B cell (primary cell): ENCODE results near the gene PTBP3. TPM values are rescaled to one million over a fixed set of nuclear protein-coding genes. Genes with fewer than 3 reads are reported as not detected.
A peak's percentile ranks its signal among the peaks of the same experiment; 100 is the strongest.

ENCODE experiments used
- ATAC-seq: fragments of 200-7000 bp; cut with Tn5 transposase; one replicate; pipeline ENCODE4 v1.10.0; 2021; ENCODE audit warnings: low read depth, mild to moderate bottlenecking, moderate number of reproducible peaks, moderate library complexity
- CTCF ChIA-PET: fragments of 350-600 bp; sonication (Branson Sonifier 250); formaldehyde crosslinking; loops from one replicate; lab custom pipeline; 2021; ENCODE audit warnings: antibody characterized with exemption, inconsistent platforms; lab: Charles Lee
- POLR2A ChIA-PET: fragments of 350-600 bp; sonication (Branson Sonifier 250); formaldehyde crosslinking; loops from one replicate; lab custom pipeline; 2021; ENCODE audit warnings: antibody characterized with exemption; lab: Charles Lee
- DNase-seq: peaks from one replicate; pipeline ENCODE4 v3.0.0; 2013
- H2AFZ ChIP-seq: 2 replicates; pipeline ENCODE4 v1.6.1; 2012; ENCODE audit warnings: mild to moderate bottlenecking, low read depth, low read length; ENCODE audit not compliant: insufficient read depth, poor library complexity, severe bottlenecking
- H3K27ac ChIP-seq, 2 donors: 1 replicate in 1 of 2; 2 replicates in 1 of 2; pipeline ENCODE4 v1.5.1; 2012 to 2013; ENCODE audit warnings: low read length in 2 of 2, mild to moderate bottlenecking in 2 of 2, moderate library complexity in 1 of 2
- H3K27me3 ChIP-seq, 4 experiments: fragments of 200-600 bp in 1 of 4; sonication (generic) in 1 of 4; replicated peaks in 1 of 4; 1 replicate in 2 of 4; 2 replicates in 2 of 4; pipeline versions ENCODE4 v1.6.1 to v1.7.0; 2013 to 2016; ENCODE audit warnings: low read length in 3 of 4, mild to moderate bottlenecking in 2 of 4, mixed read lengths in 1 of 4, moderate library complexity in 1 of 4; ENCODE audit not compliant: insufficient read depth in 4 of 4, control insufficient read depth in 3 of 4; ENCODE audit errors: control extremely low read depth in 1 of 4
- H3K36me3 ChIP-seq, 2 experiments: replicated peaks in 1 of 2; 1 replicate in 1 of 2; 2 replicates in 1 of 2; pipeline versions ENCODE4 v1.6.1 to v1.7.1; 2013; ENCODE audit warnings: low read length in 1 of 2; ENCODE audit not compliant: insufficient read depth in 2 of 2, control insufficient read depth in 1 of 2; ENCODE audit errors: control extremely low read depth in 1 of 2, extremely low read depth in 1 of 2
- H3K4me1 ChIP-seq, 2 donors: fragments of 200-600 bp in 1 of 2; sonication (generic) in 1 of 2; 1 replicate in 1 of 2; 2 replicates in 1 of 2; pipeline versions ENCODE4 v1.5.1 to v1.6.1; 2013 to 2017; ENCODE audit warnings: low read length in 2 of 2; ENCODE audit not compliant: control insufficient read depth in 2 of 2, insufficient read depth in 2 of 2
- H3K4me2 ChIP-seq: replicated peaks from 2 replicates; pipeline ENCODE3; 2012; ENCODE audit warnings: mild to moderate bottlenecking, low read depth, low read length; ENCODE audit not compliant: poor library complexity, severe bottlenecking
- H3K4me3 ChIP-seq, 5 experiments: fragments of 200-600 bp in 1 of 5; sonication (generic) in 1 of 5; 1 replicate in 3 of 5; 2 replicates in 2 of 5; pipeline versions ENCODE4 v1.5.1 to v1.7.0; 2011 to 2016; ENCODE audit warnings: low read length in 4 of 5, mild to moderate bottlenecking in 4 of 5, low read depth in 2 of 5, control low read depth in 1 of 5, moderate library complexity in 1 of 5; ENCODE audit not compliant: insufficient read depth in 1 of 5; ENCODE audit errors: control extremely low read depth in 1 of 5, extremely low read depth in 1 of 5
- H3K79me2 ChIP-seq: fragments of 200-600 bp; sonication (generic); one replicate; pipeline ENCODE4 v1.6.0; 2016; ENCODE audit warnings: low read length; ENCODE audit not compliant: control insufficient read depth, insufficient read depth
- H3K9ac ChIP-seq: fragments of 200-600 bp; sonication (generic); 2 replicates; pipeline ENCODE4 v1.6.1; 2017; ENCODE audit warnings: mild to moderate bottlenecking, low read length, moderate library complexity
- H3K9me3 ChIP-seq, 3 donors: one replicate each; pipeline versions ENCODE4 v1.6.1 to v1.7.1; 2013; ENCODE audit warnings: low read length in 2 of 3; ENCODE audit not compliant: control insufficient read depth in 2 of 3, insufficient read depth in 1 of 3; ENCODE audit errors: control extremely low read depth in 1 of 3
- H4K20me1 ChIP-seq: 2 replicates; pipeline ENCODE4 v1.6.0; 2012; ENCODE audit warnings: mild to moderate bottlenecking, low read length; ENCODE audit not compliant: insufficient read depth, control insufficient read depth, poor library complexity, severe bottlenecking
- H3K27ac Mint-ChIP-seq: one replicate; pipeline ENCODE4 v1.8.0; 2021; ENCODE audit warnings: mixed read lengths
- H3K27me3 Mint-ChIP-seq: one replicate; pipeline ENCODE4 v1.8.0; 2021; ENCODE audit warnings: mixed read lengths
- H3K4me1 Mint-ChIP-seq: one replicate; pipeline ENCODE4 v1.8.0; 2021; ENCODE audit warnings: mixed read lengths
- H3K4me3 Mint-ChIP-seq: one replicate; pipeline ENCODE4 v1.8.0; 2021; ENCODE audit warnings: mixed read lengths
- H3K9me3 Mint-ChIP-seq: one replicate; pipeline ENCODE4 v1.8.0; 2022; ENCODE audit warnings: mixed read lengths; ENCODE audit not compliant: insufficient read depth
- EZH2 ChIP-seq: IDR thresholded peaks from 2 replicates; pipeline ENCODE4 v1.6.1; 2012; ENCODE audit warnings: borderline replicate concordance, low read depth, mild to moderate bottlenecking, moderate library complexity, low read length; ENCODE audit not compliant: insufficient read depth, poor library complexity, severe bottlenecking
- WGBS: methylation state at CpG from one replicate; pipeline ENCODE4 v1.1.5; 2013; ENCODE audit warnings: missing lambda C conversion rate; ENCODE audit not compliant: insufficient coverage; 5-methylcytosine and 5-hydroxymethylcytosine counted together
- intact Hi-C: fragments of 100-400 bp; cut with micrococcal nuclease; formaldehyde crosslinking; loops from one replicate; pipeline ENCODE4 v1.10.0; 2022
- polyA plus RNA-seq: library from polyadenylated mRNA; depleted of rRNA; stranded (reverse); fragments of >200 nt; gene quantifications from 2 replicates; pipeline ENCODE4 v1.2.3, GENCODE V29; 2012
- total RNA-seq, 2 donors: library from RNA; stranded (reverse); fragments of 120-200 nt in 1 of 2; gene quantifications; 1 replicate in 1 of 2; 2 replicates in 1 of 2; pipeline versions ENCODE4 v1.2.3 to v1.2.4, GENCODE V29; 2013 to 2022
- TF ChIP-seq, protein P1 (sequence below): fragments of 200-600 bp; IDR thresholded peaks from one replicate; pipeline ENCODE4 v1.8.0; 2022; ENCODE audit warnings: antibody characterized with exemption, mild to moderate bottlenecking

Gene PTBP3
- total and polyA plus RNA-seq, 2 donors (not counting 1 experiment from before 2014, with no cell fraction given): 22.8 to 133 TPM

DNA sequence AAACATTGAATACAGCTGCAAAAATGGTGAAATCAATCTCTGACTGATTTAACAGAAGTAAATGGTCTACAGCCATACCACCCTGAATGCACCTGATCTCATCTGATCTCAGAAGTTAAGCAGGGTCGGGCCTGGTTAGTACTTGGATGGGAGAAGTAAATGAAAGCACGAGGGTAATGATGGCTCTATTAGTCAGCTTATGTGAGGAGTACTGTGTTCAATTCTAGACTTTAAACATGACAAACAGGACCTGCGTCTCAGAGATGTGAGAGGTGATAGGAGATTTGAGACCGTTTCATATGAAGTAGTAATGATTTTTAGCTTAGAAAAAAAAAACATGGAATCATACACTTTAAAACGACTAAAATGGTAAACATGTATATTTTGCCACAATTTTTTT is 81.2 kb downstream of the PTBP3 start:
- Histone ChIP-seq H3K4me2 (no peak overlapping the region), H4K20me1 (peaks cover 11% of the 10 kb centered on the region), H2AFZ (no peak overlapping the region), H3K4me3 (no peak overlapping the region), H3K36me3 (peaks cover 15% of the 10 kb centered on the region in 2 experiments), H3K27ac (no peak overlapping the region), H3K79me2 (peaks cover 5% of the 10 kb centered on the region), H3K9ac (no peak overlapping the region), H3K9me3 (no peaks in the 10 kb centered on the region), H3K27me3 (no peaks in the 10 kb centered on the region), H3K4me1 (no peaks in the 10 kb centered on the region)
- TF ChIP-seq, protein P1, sequence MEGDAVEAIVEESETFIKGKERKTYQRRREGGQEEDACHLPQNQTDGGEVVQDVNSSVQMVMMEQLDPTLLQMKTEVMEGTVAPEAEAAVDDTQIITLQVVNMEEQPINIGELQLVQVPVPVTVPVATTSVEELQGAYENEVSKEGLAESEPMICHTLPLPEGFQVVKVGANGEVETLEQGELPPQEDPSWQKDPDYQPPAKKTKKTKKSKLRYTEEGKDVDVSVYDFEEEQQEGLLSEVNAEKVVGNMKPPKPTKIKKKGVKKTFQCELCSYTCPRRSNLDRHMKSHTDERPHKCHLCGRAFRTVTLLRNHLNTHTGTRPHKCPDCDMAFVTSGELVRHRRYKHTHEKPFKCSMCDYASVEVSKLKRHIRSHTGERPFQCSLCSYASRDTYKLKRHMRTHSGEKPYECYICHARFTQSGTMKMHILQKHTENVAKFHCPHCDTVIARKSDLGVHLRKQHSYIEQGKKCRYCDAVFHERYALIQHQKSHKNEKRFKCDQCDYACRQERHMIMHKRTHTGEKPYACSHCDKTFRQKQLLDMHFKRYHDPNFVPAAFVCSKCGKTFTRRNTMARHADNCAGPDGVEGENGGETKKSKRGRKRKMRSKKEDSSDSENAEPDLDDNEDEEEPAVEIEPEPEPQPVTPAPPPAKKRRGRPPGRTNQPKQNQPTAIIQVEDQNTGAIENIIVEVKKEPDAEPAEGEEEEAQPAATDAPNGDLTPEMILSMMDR: no peak
- no peak for TF ChIP-seq EZH2
- Mint-ChIP-seq H3K9me3 (no peaks in the 10 kb centered on the region), H3K4me1 (peaks cover 4% of the 10 kb centered on the region), H3K4me3 (no peak overlapping the region), H3K27me3 (no peaks in the 10 kb centered on the region), H3K27ac (no peak overlapping the region)
- DNase-seq (no peak), ATAC-seq (no peak)
- ChIA-PET CTCF (no interaction called here), POLR2A (no interaction called here)
- WGBS: 100% methylated on average over 3 of the region's 5 CpGs
- intact Hi-C loops: no loop called here

DNA sequence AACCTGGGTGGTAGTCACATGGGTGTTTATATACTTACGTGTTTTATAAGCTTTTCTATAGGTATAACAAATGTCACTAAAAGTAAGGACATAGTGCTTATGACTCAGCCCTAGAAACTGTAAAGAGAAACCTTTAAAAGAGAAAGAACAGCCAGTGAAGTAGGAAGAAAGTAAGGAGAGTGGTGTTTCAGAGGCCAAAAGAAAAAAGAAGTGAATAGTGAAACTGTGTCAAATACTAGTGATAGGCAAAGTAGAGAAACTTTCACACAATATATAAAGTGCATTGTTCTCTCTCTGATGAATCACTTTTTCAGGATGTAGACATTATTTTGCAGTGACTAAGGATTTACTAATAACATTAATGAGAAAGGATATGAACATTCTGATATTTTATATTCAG is 84.1 kb downstream of the PTBP3 start:
- no peak for DNase-seq
- TF ChIP-seq, protein P1: no peak
- TF ChIP-seq EZH2: no peak
- Histone ChIP-seq H3K27me3 (no peaks in the 10 kb centered on the region), H3K9ac (no peak overlapping the region), H3K4me1 (no peaks in the 10 kb centered on the region), H3K27ac (no peak overlapping the region), H4K20me1 (peaks cover 15% of the 10 kb centered on the region), H2AFZ (no peak overlapping the region), H3K4me2 (no peak overlapping the region), H3K36me3 (peaks cover 11 to 19% of the 10 kb centered on the region in 2 experiments), H3K79me2 (no peaks in the 10 kb centered on the region), H3K4me3 (no peak overlapping the region), H3K9me3 (no peaks in the 10 kb centered on the region)
- no peak for ATAC-seq
- H3K27ac Mint-ChIP-seq: peak overlapping the region; percentile 5
- intact Hi-C loops: no loop called here
- H3K4me1 Mint-ChIP-seq: peaks cover 2% of the 10 kb centered on the region
- H3K4me3 Mint-ChIP-seq: no peak overlapping the region
- CTCF ChIA-PET: no interaction called here
- POLR2A ChIA-PET: no interaction called here
- no peaks in the 10 kb centered on the region for H3K27me3 Mint-ChIP-seq
- H3K9me3 Mint-ChIP-seq: no peaks in the 10 kb centered on the region
- no CpG with 5 or more reads among the region's 1 CpG for WGBS
